Liver (tissue), 3 donors: Measurements from ENCODE around the gene PTPRQ.

ENCODE experiments used
- CTCF ChIP-seq: fragments of 150-350 bp; IDR thresholded peaks from 2 replicates; pipeline ENCODE4 v1.5.1; 2017; ENCODE audit warnings: improper control_type of control experiment, low read depth, low read length; ENCODE audit not compliant: missing input control
- FOXA1 ChIP-seq: IDR thresholded peaks from 2 replicates; pipeline ENCODE4 v1.6.1; 2016; ENCODE audit warnings: antibody characterized with exemption
- REST ChIP-seq: IDR thresholded peaks from 2 replicates; pipeline ENCODE4 v1.6.1; 2016; ENCODE audit warnings: antibody characterized with exemption, mild to moderate bottlenecking
- RXRA ChIP-seq, 2 donors: IDR thresholded peaks; 2 replicates each; pipeline ENCODE4 v1.6.1; 2017 to 2018; ENCODE audit warnings: antibody characterized with exemption in 2 of 2, mild to moderate bottlenecking in 1 of 2
- ZBTB33 ChIP-seq: IDR thresholded peaks from 2 replicates; pipeline ENCODE4 v1.6.1; 2016; ENCODE audit warnings: antibody characterized with exemption
- donor health status: healthy.
- donor health status: healthy.

- no peak for TF ChIP-seq REST
- TF ChIP-seq ZBTB33 = no peak
- no peak for TF ChIP-seq RXRA (IDR thresholded peaks at IDR 0.05)
- no peak for TF ChIP-seq CTCF
- TF ChIP-seq FOXA1 = no peak
Observed at GRCh38 chr12:80643961-80644360, 199.9 kb downstream of the PTPRQ start.
